HL-60 (cell line): ENCODE results near the gene CAPRIN2.

Source experiments
- DNase-seq, 2 experiments: peaks; one replicate each; pipeline ENCODE4 v3.0.0-alpha.2; 2010 to 2020; ENCODE audit warnings: low read depth in 1 of 2, low spot score in 1 of 2
- H3K27ac ChIP-seq: fragments of 250-450 bp; sonication (Bioruptor Pico); replicated peaks from 2 replicates; pipeline ENCODE4 v1.5.1; 2020; ENCODE audit warnings: mild to moderate bottlenecking, moderate library complexity
- H3K27me3 ChIP-seq: fragments of 250-450 bp; sonication (Bioruptor Pico); 2 replicates; pipeline ENCODE4 v1.5.1; 2021; ENCODE audit warnings: mild to moderate bottlenecking, moderate library complexity; ENCODE audit not compliant: insufficient read depth, poor library complexity, severe bottlenecking
- H3K4me3 ChIP-seq: replicated peaks from 2 replicates; pipeline ENCODE4 v1.5.1; 2011; ENCODE audit warnings: mild to moderate bottlenecking, control low read depth, low read length; ENCODE audit not compliant: insufficient read depth
- GABPA ChIP-seq: IDR thresholded peaks from 2 replicates; pipeline ENCODE4 v1.6.1; 2012; ENCODE audit warnings: low read depth
- POLR2AphosphoS5 ChIP-seq: IDR thresholded peaks from 2 replicates; pipeline ENCODE4 v1.6.1; 2012; ENCODE audit warnings: low read depth
- SPI1 ChIP-seq: IDR thresholded peaks from 2 replicates; pipeline ENCODE4 v1.6.1; 2012; ENCODE audit warnings: low read depth, mild to moderate bottlenecking, borderline replicate concordance
- TF ChIP-seq, protein P1 (sequence below): IDR thresholded peaks from 2 replicates; pipeline ENCODE4 v1.6.1; 2012; ENCODE audit warnings: low read depth; ENCODE audit not compliant: insufficient replicate concordance
- TF ChIP-seq, protein P2 (sequence below): IDR thresholded peaks from one replicate; pipeline ENCODE4 v1.5.1; 2011; ENCODE audit warnings: low read length, control low read depth, inconsistent platforms; ENCODE audit not compliant: insufficient read depth

CAPRIN2 gene

DNA sequence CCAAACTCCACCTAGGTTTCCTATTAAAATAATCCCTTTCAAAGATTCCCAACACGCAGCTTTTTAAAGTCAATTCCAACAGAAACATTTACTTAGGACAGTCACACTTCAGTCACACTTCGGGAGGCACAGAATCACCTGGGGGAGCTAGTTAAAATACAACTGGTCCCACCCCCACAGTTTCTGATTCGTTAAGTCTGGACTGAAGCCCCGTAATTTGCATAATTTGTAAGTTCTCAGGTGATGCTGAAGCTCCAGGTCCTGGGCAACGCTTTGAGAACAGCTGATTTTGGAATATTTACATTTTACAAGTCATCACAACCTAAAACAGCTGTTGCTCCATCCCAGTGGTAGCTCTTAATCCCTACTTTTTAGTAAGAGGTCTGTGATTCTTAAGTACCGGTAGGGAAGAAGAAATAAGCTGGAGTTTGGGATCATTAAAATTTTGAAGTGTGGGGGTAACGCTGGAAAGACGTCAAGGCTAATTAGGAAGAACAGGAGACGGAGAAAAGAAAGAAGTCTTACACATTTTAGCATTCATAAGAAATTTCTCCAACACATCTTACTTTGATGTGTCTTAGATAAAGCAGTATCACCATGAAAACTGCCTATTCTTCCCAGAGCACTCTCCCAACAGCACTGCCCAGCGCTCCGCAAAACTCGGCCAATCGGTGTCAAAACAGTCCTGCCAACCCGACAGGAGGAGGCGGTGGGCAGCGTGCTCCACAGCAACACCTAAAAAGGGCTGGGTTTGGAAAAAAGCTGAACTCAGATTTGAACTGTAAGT, 60.1 kb downstream of the CAPRIN2 start:
- TF ChIP-seq, protein P1, sequence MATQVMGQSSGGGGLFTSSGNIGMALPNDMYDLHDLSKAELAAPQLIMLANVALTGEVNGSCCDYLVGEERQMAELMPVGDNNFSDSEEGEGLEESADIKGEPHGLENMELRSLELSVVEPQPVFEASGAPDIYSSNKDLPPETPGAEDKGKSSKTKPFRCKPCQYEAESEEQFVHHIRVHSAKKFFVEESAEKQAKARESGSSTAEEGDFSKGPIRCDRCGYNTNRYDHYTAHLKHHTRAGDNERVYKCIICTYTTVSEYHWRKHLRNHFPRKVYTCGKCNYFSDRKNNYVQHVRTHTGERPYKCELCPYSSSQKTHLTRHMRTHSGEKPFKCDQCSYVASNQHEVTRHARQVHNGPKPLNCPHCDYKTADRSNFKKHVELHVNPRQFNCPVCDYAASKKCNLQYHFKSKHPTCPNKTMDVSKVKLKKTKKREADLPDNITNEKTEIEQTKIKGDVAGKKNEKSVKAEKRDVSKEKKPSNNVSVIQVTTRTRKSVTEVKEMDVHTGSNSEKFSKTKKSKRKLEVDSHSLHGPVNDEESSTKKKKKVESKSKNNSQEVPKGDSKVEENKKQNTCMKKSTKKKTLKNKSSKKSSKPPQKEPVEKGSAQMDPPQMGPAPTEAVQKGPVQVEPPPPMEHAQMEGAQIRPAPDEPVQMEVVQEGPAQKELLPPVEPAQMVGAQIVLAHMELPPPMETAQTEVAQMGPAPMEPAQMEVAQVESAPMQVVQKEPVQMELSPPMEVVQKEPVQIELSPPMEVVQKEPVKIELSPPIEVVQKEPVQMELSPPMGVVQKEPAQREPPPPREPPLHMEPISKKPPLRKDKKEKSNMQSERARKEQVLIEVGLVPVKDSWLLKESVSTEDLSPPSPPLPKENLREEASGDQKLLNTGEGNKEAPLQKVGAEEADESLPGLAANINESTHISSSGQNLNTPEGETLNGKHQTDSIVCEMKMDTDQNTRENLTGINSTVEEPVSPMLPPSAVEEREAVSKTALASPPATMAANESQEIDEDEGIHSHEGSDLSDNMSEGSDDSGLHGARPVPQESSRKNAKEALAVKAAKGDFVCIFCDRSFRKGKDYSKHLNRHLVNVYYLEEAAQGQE: no peak
- TF ChIP-seq GABPA (no peak), POLR2AphosphoS5 (no peak), SPI1 (no peak)
- TF ChIP-seq, protein P2, sequence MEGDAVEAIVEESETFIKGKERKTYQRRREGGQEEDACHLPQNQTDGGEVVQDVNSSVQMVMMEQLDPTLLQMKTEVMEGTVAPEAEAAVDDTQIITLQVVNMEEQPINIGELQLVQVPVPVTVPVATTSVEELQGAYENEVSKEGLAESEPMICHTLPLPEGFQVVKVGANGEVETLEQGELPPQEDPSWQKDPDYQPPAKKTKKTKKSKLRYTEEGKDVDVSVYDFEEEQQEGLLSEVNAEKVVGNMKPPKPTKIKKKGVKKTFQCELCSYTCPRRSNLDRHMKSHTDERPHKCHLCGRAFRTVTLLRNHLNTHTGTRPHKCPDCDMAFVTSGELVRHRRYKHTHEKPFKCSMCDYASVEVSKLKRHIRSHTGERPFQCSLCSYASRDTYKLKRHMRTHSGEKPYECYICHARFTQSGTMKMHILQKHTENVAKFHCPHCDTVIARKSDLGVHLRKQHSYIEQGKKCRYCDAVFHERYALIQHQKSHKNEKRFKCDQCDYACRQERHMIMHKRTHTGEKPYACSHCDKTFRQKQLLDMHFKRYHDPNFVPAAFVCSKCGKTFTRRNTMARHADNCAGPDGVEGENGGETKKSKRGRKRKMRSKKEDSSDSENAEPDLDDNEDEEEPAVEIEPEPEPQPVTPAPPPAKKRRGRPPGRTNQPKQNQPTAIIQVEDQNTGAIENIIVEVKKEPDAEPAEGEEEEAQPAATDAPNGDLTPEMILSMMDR: no peak
- peak in 1 of 2 experiments; percentile 27 for DNase-seq
- no peaks in the 10 kb centered on the region for H3K27me3 ChIP-seq
- peak overlapping the region; percentile 99 for H3K4me3 ChIP-seq
- H3K27ac ChIP-seq: peak overlapping the region; percentile 81; the same call in 1 of the 2 replicates

DNA sequence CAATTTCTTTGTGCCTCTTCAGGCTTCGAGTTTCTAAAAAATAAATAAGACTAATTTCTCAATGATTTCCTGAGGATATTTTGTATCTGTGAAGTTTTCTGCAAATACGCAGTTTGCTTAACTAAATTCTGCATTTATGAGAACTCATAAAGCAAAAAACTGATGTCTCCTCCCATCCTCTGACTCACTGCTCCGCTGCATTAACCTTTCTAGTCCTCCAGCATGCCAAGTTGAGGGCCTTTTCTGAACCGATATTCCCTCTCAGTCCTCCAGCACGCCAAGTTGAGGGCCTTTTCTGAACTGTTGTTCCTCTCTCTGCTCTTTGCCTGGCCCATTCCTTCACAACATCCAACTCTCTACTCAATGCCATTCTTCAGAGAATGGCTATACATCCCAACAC, 62.3 kb downstream of the CAPRIN2 start:
- Histone ChIP-seq H3K4me3 (no peak overlapping the region), H3K27ac (no peak overlapping the region), H3K27me3 (no peaks in the 10 kb centered on the region)
- TF ChIP-seq SPI1 (no peak), POLR2AphosphoS5 (no peak), GABPA (no peak)
- TF ChIP-seq, protein P2: no peak
- TF ChIP-seq, protein P1: no peak
- no peak for DNase-seq

DNA sequence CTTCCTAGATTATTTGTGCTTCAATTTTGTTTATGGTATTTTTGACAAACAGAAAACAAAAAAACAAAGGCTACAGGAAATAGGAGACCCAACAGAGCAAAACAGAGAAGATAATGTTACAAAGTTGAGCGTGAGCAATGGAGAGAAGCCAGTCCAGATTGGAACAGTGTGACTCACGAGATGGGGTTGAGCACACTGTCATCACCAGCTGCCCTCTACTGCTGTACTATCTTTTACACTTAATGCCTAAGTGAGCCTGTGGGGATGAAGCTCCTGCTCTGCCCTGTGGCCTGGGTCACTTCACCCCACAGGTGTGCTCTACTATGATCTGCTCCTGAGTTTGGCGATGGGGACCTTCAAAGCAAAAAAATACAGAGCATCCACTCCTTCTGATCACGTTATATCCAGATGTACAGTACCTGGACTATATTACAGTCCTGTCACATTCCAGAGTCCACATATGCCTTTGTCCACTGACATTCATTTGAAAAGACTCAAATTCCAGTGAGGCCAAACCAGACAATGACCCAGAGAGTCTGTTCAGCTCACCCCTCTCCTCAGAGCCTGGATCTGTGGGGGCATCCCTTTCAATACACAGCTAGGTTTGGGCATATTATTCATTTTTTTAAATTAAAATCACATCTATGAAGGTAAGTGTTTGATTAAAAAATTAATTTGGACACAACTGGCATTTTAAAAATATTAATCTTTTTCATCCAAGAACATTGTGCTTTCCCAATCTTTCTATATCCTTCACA, 63.5 kb downstream of the CAPRIN2 start:
- Histone ChIP-seq H3K4me3 (no peak overlapping the region), H3K27ac (no peak overlapping the region), H3K27me3 (no peaks in the 10 kb centered on the region)
- DNase-seq: no peak
- TF ChIP-seq, protein P1: no peak
- TF ChIP-seq POLR2AphosphoS5 (no peak), SPI1 (no peak), GABPA (no peak)
- TF ChIP-seq, protein P2: no peak
